ENCODE results near the gene KRT86. TPM values are rescaled to one million over a fixed set of nuclear protein-coding genes. Genes with fewer than 3 reads are reported as not detected.

KRT86 gene
- polyA plus RNA-seq, 1 donor (not counting 4 experiments of a cell fraction or from before 2014, with no cell fraction given): not detected

DNA sequence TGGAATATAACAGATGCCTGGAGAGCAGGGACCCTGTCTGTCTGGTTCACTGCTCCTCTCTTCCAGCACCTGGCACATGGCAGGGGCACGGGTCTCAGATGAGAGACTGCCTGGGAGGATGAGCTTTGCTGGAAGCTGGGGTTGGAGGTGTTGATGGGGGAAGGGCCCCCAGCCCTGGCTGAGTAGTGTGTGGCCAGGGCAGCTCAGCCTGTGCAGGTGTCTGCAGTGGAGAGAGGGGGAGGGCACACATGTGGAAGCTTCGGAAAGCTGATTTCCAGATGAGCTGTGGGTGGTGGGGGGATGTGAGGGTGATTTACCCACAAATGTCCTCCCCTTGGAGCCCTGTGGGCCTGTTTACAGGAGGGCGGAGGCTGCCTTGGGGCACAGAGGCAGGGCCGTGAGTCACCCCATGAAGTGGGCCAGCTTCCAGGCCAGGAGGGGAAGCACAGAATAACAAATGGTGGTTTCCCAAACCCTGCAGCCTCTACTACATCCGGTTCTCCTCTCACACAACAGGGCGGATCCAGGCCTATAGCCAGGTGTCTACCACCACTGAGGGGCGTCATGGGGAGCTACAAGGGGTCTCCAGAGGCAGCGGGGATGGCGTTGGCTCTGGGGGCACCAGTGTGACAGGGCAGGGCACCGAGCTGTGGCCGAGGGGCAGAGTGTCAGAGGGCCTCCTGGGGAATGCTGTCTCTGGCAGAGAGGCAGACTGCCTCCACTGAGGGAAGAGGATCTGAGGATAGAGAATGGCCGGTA is 30.4 kb upstream of the KRT86 start:
- Histone ChIP-seq H3K4me2 (ENCODE audit: control insufficient read depth, extremely low read depth, insufficient read depth, low read depth, low read length) (peak overlapping the region; percentile 42), H3K27me3 (ENCODE audit: control insufficient read depth, extremely low read depth, insufficient read depth, low read length) (no peaks in the 10 kb centered on the region), H3K4me3 (ENCODE audit: control insufficient read depth in 2 of 3, extremely low read depth in 1 of 3, insufficient read depth in 2 of 3, low read depth in 1 of 3, low read length in 3 of 3) (peak overlapping the region in 2 of 3 experiments; percentile 22 to 23), H3K4me1 (ENCODE audit: control insufficient read depth, extremely low read depth, insufficient read depth, low read length) (peaks cover 27% of the 10 kb centered on the region), H4K20me1 (ENCODE audit: control insufficient read depth, extremely low read depth, insufficient read depth, low read length) (no peaks in the 10 kb centered on the region), H3K27ac (ENCODE audit: control insufficient read depth, insufficient read depth, low read length) (peak overlapping the region; percentile 79), H3K9ac (ENCODE audit: control insufficient read depth, extremely low read depth, insufficient read depth, low read length) (peak overlapping the region; percentile 78), H3K79me2 (ENCODE audit: control insufficient read depth, insufficient read depth, low read length) (no peaks in the 10 kb centered on the region), H3K9me1 (ENCODE audit: control insufficient read depth, extremely low read depth, insufficient read depth, low read length) (no peaks in the 10 kb centered on the region), H3K9me3 (ENCODE audit: control insufficient read depth, low read depth, low read length) (no peaks in the 10 kb centered on the region), H3K36me3 (ENCODE audit: control insufficient read depth in 2 of 2, extremely low read depth in 1 of 2, insufficient read depth in 2 of 2, low read length in 2 of 2) (no peaks in the 10 kb centered on the region), H2AFZ (ENCODE audit: control insufficient read depth, low read length) (peak overlapping the region; percentile 90)
- peak; percentile 98 for FAIRE-seq
- no peak for TF ChIP-seq EZH2 (IDR thresholded peaks at IDR 0.05; ENCODE audit: low read length)
- TF ChIP-seq, protein P1, sequence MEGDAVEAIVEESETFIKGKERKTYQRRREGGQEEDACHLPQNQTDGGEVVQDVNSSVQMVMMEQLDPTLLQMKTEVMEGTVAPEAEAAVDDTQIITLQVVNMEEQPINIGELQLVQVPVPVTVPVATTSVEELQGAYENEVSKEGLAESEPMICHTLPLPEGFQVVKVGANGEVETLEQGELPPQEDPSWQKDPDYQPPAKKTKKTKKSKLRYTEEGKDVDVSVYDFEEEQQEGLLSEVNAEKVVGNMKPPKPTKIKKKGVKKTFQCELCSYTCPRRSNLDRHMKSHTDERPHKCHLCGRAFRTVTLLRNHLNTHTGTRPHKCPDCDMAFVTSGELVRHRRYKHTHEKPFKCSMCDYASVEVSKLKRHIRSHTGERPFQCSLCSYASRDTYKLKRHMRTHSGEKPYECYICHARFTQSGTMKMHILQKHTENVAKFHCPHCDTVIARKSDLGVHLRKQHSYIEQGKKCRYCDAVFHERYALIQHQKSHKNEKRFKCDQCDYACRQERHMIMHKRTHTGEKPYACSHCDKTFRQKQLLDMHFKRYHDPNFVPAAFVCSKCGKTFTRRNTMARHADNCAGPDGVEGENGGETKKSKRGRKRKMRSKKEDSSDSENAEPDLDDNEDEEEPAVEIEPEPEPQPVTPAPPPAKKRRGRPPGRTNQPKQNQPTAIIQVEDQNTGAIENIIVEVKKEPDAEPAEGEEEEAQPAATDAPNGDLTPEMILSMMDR (optimal IDR thresholded peaks at IDR 0.05 in 1 of 3, IDR thresholded peaks at IDR 0.05 in 1 of 3, conservative IDR thresholded peaks at IDR 0.05 in 1 of 3; ENCODE audit: extremely low read depth in 1 of 3, insufficient read depth in 2 of 3, low read length in 3 of 3): no peak
- dilution Hi-C loops (cut with MboI; ENCODE audit: extremely low pct_ligation_motif_present, low sequenced_read_pairs): no loop called here
- DNase-seq (ENCODE audit: low read depth, low spot score): peak; percentile 93

DNA sequence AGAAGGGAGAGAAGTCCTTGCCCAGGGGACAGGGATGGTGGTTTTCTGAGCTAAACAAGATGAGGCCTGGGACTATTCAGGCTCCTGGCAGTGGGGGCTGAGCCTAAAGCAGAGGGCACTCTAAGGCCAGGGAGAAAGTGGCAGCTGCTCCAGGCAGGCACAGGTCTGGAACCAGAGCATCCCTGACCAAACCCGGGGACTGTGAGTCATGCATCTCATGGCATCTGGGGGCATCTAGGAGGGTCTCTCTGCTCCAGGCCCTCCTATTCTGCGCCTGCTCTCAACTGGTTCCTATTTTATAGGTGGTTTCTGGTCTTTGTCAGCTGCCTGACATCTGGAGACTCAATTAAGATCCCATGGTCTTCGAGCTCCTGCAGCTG is 29.8 kb upstream of the KRT86 start:
- DNase-seq (ENCODE audit: low read depth, low spot score) (no peak), FAIRE-seq (no peak)
- peak overlapping the region in 2 of 3 experiments; percentile 22 to 23 for H3K4me3 ChIP-seq (ENCODE audit: control insufficient read depth in 2 of 3, extremely low read depth in 1 of 3, insufficient read depth in 2 of 3, low read depth in 1 of 3, low read length in 3 of 3)
- H3K9ac ChIP-seq (ENCODE audit: control insufficient read depth, extremely low read depth, insufficient read depth, low read length): peak overlapping the region; percentile 78
- no peaks in the 10 kb centered on the region for H3K9me1 ChIP-seq (ENCODE audit: control insufficient read depth, extremely low read depth, insufficient read depth, low read length)
- peaks cover 27% of the 10 kb centered on the region for H3K4me1 ChIP-seq (ENCODE audit: control insufficient read depth, extremely low read depth, insufficient read depth, low read length)
- H3K4me2 ChIP-seq (ENCODE audit: control insufficient read depth, extremely low read depth, insufficient read depth, low read depth, low read length): peak overlapping the region; percentile 42
- H4K20me1 ChIP-seq (ENCODE audit: control insufficient read depth, extremely low read depth, insufficient read depth, low read length): no peaks in the 10 kb centered on the region
- dilution Hi-C loops (cut with MboI; ENCODE audit: extremely low pct_ligation_motif_present, low sequenced_read_pairs): no loop called here
- H2AFZ ChIP-seq (ENCODE audit: control insufficient read depth, low read length): peak overlapping the region; percentile 90
- peak overlapping the region; percentile 79 for H3K27ac ChIP-seq (ENCODE audit: control insufficient read depth, insufficient read depth, low read length)
- H3K36me3 ChIP-seq (ENCODE audit: control insufficient read depth in 2 of 2, extremely low read depth in 1 of 2, insufficient read depth in 2 of 2, low read length in 2 of 2): no peaks in the 10 kb centered on the region
- no peaks in the 10 kb centered on the region for H3K27me3 ChIP-seq (ENCODE audit: control insufficient read depth, extremely low read depth, insufficient read depth, low read length)
- H3K79me2 ChIP-seq (ENCODE audit: control insufficient read depth, insufficient read depth, low read length): no peaks in the 10 kb centered on the region
- TF ChIP-seq EZH2 (IDR thresholded peaks at IDR 0.05; ENCODE audit: low read length): no peak
- TF ChIP-seq, protein P1 (optimal IDR thresholded peaks at IDR 0.05 in 1 of 3, IDR thresholded peaks at IDR 0.05 in 1 of 3, conservative IDR thresholded peaks at IDR 0.05 in 1 of 3; ENCODE audit: extremely low read depth in 1 of 3, insufficient read depth in 2 of 3, low read length in 3 of 3): no peak
- H3K9me3 ChIP-seq (ENCODE audit: control insufficient read depth, low read depth, low read length): no peaks in the 10 kb centered on the region

All from keratinocyte (primary cell).